GM18873 (cell line): ENCODE measurements around the gene ZBTB7C.

ENCODE experiments used
- ATAC-seq: cut with Tn5 transposase; IDR thresholded peaks from one replicate; pipeline ENCODE4 v1.9.1; 2021; ENCODE audit warnings: mild to moderate bottlenecking, moderate library complexity, moderate number of reproducible peaks; ENCODE audit not compliant: unreplicated experiment, low FRiP score

The ZBTB7C gene

GRCh38 chr18:47992976-47993375 lies 416.2 kb downstream of the ZBTB7C start:
- ATAC-seq: no peak

- ATAC-seq: no peak
These were observed 416.9 kb downstream of the ZBTB7C start for GRCh38 chr18:47992266-47992665.

- no peak for ATAC-seq
These were observed 418.2 kb downstream of the ZBTB7C start for GRCh38 chr18:47990981-47991380.

- no peak for ATAC-seq
These were observed 421.8 kb downstream of the ZBTB7C start for GRCh38 chr18:47987388-47987699.

- no peak for ATAC-seq
These were observed 422.4 kb downstream of the ZBTB7C start for GRCh38 chr18:47986620-47987387.

DNA sequence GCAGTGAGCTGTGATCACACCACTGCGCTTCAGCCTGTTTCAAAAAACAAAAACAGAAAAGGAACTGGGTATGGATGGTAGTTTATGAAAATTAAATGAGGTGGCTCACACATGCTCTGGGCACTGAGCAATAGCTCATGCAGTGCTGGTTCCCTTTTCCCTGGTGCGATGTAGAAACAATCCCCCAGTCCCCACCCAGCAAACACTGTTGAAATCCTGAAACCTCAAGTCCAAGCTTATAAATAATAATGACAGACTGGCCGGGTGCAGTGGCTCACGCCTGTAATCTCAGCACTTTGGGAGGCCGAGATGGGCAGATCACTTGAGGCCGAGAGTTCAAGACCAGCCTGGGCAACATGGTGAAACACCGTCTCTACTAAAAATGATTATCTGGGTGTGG lies 423.3 kb downstream of the ZBTB7C start:
- no peak for ATAC-seq

GRCh38 chr18:47984991-47985390 lies 424.2 kb downstream of the ZBTB7C start:
- no peak for ATAC-seq

DNA sequence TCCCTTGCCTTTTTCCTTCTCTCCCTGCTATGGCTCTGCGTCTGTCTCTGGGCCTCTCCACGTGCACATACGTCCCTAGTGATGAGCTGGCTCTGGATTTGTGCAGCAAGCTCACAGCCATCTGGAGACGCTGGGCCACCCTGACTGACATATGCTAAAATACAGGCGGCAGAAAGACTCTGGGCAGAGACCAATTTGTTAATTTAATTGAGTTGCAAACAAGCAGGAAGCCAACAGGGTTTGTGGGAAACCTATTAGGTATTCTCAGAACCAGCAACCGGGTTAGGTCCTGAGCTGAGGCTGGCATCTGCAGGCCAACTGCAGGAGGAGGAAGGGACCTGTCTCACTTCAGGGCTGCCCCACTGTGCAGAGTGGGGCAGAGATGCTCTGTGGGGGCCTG lies 425.2 kb downstream of the ZBTB7C start:
- no peak for ATAC-seq

DNA sequence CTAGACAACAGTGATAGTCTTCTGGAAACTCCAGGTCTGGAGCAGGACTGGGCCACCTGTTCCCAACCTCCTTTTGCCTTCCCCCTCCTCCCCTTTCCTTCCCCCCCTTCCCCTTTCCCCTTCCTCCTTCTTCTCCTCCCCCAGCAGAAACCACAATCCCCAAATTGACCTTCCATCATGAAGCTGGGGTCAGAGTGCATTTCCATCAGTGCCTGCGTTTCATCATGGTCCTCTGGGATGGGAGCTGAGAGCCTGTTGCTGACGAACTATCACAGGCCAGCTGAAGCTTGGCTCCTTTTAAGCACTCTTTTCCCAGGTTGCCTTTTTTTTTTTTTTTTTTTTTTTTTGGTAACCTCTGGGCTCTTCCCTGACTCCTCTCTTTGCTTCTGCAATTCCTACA lies 426.1 kb downstream of the ZBTB7C start:
- no peak for ATAC-seq

DNA sequence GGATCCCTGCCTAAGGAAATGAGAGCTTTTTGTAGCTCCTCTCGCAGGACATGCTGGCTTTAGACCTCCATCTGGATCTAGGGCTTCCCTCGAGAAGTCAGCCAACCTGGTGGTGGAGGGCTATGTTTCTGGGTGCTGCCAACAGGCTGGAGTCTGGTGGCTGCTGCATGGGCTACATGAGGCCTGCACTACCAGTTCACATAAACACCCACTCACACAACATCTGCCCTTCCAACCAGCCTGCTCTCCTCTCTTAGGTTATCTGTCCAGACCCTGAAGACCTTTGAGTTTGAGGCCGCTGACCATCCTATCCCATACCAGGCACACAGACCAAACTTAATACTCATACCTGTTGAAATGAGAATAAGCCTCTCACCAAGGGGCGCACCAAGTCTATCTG lies 427.4 kb downstream of the ZBTB7C start:
- ATAC-seq: no peak

GRCh38 chr18:47981320-47981719 lies 427.9 kb downstream of the ZBTB7C start:
- no peak for ATAC-seq

- no peak for ATAC-seq
These were observed 429.5 kb downstream of the ZBTB7C start for GRCh38 chr18:47979611-47980200.

- no peak for ATAC-seq
These were observed 430.6 kb downstream of the ZBTB7C start for GRCh38 chr18:47978603-47979002.

DNA sequence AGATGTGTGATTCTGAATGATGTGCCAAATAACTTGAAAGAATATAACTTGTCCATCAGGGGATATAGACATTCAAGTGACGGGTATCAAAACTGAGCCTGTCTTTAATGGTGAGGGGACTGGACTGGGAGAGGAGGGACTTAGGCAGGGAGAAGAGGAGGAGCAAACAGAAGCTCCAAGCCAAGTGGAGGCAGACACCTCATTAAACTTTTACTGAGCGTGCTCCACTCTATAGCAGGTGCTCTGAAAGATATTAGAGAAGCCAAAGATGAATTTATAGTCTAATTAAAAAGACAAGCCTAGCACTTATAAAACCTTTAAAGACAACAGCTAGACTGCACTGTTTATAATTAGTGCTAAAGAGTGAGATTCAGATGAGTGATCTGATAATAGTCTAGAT lies 431.0 kb downstream of the ZBTB7C start:
- no peak for ATAC-seq
